Jurkat, Clone E6-1 (cell line): ENCODE results near the gene SRRM4.
A peak's percentile ranks its signal among the peaks of the same experiment; 100 is the strongest.
"Not testable (repeated sequence)": the region's sequence is repeated elsewhere in the genome, so short reads cannot be mapped to it uniquely, and the experiment has no call there.

Experiments
- DNase-seq: peaks from one replicate; pipeline ENCODE4 v3.0.0-alpha.2; 2011; ENCODE audit warnings: low read depth, low spot score
- H3K4me3 ChIP-seq: 2 replicates; pipeline ENCODE4 v1.5.1; 2011; ENCODE audit warnings: mild to moderate bottlenecking, low read length, control low read depth, moderate library complexity

Gene SRRM4

DNA sequence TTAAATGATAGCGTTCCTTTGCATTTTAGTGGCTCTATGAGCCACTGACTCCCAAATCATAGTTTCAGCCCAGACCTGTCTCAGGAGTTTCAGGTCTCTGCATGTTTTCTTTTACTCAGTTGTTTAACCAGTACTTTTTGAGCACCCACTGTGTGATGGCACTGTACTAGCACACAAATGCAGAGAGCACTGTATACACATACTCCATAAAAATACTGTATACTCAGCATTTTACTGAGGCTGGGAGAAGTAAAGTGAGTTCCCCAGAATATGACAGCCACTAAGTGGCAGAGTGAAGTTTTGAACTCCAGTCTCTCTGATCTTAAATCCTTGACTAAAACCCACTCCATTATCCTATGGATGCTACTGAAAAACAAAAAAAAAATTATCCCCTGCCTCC lies 121.4 kb downstream of the SRRM4 start:
- no peak overlapping the region for H3K4me3 ChIP-seq
- no peak for DNase-seq

DNA sequence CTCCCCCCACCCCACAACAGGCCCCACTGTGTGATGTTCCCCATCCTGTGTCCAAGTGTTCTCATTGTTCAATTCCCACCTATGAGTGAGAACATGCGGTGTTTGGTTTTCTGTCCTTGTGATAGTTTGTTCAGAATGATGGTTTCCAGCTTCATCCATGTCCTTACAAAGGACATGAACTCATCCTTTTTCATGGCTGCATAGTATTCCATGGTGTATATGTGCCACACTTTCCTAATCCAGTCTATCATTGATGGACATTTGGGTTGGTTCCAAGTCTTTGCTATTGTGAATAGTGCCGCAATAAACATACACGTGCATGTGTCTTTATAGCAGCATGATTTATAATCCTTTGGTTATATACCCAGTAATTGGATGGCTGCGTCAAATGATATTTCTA lies 123.6 kb downstream of the SRRM4 start:
- not testable (repeated sequence) for H3K4me3 ChIP-seq, DNase-seq

DNA sequence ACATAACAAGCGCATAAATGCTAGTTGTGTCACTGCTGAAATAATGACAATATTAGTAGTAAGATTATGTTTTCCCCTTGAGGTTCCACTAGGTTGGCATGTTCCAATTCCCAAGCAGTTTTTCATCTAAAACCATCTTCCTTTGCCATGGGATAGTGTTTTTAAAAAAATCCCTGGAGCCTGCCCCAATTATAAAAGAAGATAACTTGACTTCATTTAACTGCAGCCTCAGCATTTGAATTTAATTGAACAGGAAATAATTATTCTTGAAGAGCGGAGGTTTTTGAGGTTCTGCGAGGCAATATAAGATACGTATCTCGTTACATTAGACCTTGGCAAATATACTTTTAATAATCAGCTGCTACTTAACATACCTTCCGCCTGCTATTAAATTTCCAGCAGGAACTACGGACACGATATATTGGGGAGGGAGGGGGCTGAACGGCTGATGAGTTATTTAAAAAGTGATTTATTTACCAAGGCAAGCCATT lies 132.2 kb downstream of the SRRM4 start:
- no peak overlapping the region for H3K4me3 ChIP-seq
- no peak for DNase-seq

DNA sequence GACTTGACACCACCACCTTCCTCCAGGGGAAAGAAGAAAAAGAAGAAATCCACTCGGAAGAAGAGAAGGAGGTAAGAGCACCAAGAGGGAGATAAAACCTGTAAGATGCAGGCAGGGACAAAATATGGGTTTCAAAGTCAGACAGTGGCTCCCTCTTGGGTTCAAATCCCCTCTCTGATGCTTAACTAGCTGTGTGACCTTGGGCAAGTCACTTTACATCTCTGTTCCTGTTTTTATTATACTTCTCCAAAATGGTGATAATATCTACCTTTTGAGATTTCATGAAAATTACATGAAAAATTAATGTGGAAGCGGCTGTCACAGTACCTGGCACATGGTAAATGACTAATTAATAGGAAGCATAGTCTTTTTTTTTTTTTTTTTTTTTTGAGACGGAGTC lies 133.0 kb downstream of the SRRM4 start:
- DNase-seq, result no peak
- no peak overlapping the region for H3K4me3 ChIP-seq

DNA sequence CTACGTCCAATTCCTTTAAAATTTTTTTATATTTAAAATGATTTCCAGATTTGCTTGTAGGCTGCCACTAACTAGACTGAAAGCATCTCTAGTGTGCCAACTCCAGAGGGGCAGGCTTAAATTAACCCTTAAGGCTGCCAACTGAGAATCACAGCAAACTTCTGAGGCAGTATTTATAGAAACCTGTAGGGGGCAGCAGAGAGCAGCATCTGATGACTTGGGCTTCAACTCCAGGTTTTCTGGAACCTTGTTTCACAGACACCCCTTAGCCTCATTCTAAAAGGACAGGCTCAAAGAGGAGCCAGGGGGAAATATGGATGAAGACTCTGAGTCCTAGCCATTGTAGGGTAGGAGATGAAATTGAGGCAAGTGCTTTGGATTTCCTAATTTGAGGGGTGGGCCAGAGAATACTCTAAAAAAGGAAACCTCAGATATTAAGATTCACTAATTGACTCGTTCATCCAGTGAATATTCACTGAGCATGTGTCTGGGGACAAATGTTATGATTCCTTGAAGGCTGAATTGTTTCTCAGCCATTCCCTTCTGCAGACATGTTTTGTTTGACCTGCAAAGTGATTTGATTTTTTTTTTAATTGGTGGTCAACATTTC lies 134.1 kb downstream of the SRRM4 start:
- DNase-seq, result peak; percentile 38
- no peak overlapping the region for H3K4me3 ChIP-seq

DNA sequence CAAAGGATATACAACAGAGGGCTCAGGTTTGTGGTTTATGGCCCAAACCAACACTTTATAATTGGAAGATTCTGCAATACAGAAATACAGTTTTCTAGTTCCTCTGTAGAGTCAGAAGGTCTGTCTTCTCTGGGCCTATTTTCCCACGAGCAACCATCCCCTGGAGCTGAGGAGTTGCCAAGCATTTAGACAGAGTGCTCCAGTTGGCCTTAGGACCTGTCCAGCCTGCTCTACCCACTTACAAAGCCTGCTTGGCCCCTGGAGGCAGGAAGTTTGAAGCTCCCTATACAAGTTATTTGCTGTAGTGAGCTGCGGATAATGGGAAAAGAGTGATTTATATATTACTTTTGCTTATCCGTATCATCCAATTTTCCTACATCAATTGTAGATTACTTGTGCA lies 136.6 kb downstream of the SRRM4 start:
- DNase-seq, result no peak
- H3K4me3 ChIP-seq, result no peak overlapping the region

DNA sequence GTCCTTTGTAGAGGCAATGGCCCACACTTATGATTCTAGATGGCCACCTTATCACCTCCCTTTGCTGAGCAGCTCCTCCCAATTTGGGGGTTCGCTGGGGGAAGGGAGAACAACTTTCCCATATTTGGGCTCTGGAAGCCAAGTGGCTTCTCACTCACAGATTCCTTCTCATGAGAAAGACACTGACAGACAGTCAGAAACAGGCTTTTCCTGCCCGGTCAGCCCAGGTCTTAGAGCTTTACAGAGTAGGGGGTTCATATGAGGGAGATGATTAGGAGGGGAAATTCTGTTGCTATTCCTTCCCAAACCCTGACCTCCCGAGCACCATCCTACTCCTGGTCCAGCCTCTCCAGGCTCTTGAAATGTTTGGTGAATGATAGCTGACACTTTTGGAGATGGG lies 137.3 kb downstream of the SRRM4 start:
- no peak overlapping the region for H3K4me3 ChIP-seq
- no peak for DNase-seq

DNA sequence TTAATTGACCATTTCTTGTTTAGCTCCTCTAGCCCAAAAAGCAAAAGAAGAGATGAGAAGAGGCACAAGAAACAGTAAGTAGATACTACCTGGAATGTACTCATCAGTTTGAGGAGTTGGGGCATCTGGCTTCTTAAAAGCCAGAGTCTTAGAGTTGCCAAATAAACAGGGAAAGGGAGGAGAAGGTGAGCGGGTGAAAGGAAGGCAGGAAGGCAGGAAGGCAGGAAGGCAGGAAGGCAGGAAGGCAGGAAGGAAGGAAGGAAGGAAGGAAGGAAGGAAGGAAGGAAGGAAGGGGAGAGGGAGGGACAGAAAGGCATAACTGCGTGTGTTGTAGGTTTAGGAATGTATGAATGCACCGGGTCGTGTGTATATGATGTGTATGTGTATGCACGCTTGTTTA lies 140.7 kb downstream of the SRRM4 start:
- H3K4me3 ChIP-seq, result no peak overlapping the region
- DNase-seq, result no peak

DNA sequence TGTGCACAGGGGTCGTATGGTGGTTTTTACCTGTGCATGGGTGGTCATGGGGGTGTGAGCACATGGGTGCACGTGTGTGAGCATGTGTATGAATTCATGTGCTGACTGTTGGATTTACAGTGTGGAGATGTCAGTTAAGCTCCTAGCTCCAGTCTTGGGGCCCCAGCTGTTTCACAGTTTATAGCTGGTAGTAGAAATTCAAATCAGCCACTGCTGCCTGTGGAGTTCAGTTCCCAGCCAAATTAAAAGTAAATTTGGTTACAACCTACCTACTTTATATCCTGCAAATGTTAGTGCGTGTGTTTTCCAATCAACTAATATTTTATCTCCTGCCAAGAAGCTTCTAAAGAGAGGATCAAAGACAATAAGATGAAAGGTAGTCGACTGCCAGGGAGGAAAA lies 141.4 kb downstream of the SRRM4 start:
- H3K4me3 ChIP-seq, result no peak overlapping the region
- no peak for DNase-seq

DNA sequence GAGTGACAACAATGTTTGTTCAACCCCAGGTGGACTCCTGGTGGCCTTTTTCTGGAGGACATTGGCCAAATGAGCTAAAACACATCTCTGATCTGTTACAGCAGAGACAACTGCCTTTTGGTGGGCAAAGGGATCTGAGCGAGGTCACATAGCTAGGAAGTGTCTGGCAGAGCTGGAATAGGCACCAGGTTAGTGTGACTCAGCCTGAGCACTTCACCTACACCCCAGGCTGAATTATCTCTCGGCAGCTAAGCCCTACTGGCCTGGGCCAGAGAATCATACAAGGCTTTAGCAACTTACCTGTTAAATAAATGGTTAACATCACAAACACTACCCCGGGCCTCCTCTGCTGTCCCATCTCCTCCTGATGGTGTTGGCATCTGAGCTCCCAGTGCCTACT lies 147.2 kb downstream of the SRRM4 start:
- DNase-seq, result no peak
- H3K4me3 ChIP-seq, result no peak overlapping the region

DNA sequence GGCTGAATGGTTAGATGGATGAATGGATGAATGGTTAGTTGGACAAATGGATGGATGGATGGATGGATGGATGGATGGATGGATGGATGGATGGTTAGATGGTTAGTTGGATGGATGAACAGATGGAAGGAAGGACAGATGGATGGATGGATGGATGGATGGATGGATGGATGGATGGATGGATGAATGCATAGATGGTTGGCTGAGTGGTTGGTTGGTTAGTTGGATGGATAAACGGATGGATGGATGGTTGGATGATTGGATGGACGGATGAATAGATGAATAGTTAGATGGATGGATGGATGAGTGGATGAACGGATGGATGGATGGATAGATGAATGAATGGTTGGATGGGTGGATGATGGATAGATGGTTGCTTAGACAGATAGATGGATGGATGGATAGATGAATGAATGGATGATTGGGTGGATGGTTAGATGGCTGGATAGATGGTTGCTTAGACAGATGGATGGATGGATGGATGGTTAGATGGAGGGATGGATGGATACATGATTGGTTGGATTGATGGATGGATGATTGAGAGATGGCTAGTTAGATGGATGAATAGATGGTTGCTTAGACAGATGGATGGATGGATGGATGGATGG lies 148.6 kb downstream of the SRRM4 start:
- no peak overlapping the region for H3K4me3 ChIP-seq
- no peak for DNase-seq

DNA sequence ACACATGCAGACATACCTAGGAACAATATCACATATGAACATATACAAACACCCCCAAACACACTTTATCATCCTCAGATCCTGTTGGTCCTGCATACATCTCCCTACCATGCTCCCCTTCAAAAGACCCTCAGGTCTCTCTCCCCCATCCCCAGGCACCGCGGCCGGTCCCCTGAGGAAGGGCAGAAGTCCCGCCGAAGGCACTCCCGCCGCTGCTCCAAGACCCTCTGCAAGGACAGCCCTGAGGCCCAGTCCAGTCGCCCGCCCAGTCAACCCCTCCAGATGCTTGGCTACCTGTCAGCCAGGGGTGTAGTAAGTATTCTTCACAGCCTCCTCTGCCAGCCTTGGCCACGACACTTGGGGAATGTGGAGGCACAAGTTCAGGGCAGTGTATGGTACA lies 149.2 kb downstream of the SRRM4 start:
- no peak overlapping the region for H3K4me3 ChIP-seq
- DNase-seq, result no peak

DNA sequence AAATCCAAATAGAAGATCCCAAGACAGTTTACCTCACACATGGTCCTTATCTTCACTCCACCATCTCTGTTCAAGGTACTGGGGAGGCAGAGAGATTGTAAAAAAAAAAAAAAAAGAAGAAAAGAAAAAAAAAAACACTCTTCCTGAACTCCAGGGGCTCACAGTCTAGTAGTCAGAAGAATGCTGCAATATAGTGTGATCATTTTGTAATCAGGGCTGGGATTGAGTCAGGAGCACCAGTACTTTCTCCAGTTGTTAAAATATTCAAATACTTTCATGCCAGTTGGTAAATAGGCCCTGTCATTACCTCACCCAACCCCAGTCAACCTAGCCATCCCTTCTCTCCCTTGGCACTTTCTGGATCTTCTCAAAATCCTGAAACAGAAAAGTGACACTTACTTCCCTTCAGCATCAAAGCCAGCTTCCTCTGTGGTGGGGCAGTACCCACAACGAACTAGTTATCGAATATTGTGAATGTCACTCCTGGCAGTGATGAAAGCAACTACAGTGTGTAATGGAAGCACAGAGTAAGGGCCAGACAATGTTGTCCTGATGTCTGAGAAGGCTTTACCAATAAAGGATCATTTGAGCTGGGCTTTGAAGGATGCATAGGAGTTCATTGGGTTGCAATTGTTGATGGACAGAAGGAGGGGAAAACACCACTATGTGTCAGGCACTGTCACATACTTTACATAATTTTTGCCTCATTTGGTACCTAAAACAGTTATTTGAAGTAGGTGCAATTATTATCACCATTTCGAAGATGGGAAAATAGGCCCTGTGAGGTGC lies 153.1 kb downstream of the SRRM4 start:
- no peak for DNase-seq
- no peak overlapping the region for H3K4me3 ChIP-seq

DNA sequence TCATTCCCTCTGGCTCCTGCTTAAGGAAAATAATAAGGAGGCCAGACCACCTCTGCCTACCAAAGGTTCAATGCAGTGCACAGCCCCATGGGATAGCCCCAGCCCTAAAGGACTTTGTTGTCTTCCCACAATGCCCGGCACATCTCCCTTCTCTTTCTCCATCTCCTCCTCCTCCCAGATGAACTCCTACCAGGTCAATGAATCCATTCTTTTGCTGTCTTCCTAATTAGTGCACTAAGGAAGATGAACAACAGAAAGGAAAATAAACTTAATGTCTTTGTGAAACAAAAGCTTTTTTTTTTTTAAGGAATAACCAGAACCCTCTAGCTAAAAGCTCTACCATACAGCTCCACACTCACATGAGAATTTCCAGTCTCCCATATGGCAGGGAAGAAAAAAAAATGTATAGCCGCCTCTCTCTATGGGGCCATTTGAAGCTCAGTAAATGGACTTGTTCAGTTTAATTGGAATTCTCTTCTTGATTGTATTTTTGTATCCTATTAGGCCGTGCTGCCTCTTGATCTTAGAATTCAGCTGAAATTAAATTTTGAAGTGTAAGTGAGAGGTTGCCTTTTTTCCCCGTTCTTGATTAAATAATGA lies 155.6 kb downstream of the SRRM4 start:
- no peak for DNase-seq
- no peak overlapping the region for H3K4me3 ChIP-seq

DNA sequence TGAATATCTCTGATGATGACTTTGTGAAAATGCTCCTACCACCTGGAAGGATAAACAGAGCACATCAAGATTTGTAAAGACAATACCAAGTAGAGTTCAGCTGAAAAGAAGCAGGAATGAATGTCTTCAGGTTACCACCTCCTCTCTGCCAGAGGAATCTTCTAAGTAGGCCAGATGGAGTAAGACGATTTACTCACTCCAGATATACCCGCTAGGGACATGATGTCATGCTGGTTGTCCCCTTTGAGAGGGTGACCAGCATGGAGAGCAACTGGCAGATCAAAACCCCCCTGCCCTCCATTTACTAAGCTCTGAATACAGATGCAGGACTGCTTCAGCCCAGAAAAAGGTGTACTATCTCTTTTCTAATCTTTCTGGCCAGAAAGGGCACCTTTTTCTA lies 158.1 kb downstream of the SRRM4 start:
- H3K4me3 ChIP-seq, result no peak overlapping the region

DNA sequence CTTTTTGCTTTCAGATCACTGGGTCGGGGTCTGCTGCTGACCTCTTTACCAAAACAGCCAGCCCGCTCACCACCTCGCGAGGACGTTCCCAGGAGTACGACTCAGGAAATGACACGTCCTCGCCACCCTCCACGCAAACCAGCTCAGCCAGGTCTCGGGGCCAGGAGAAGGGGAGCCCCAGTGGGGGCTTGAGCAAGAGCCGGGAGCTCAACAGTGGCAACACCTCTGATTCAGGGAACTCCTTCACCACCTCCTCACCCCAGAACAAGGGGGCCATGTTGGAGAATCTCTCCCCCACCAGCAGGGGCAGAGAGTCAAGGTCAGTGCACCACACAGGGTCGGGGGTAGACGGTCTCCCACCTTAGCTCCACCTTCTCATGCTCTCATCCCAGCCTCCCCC lies 164.0 kb downstream of the SRRM4 start:
- H3K4me3 ChIP-seq, result no peak overlapping the region
- DNase-seq, result no peak

More for the DNA sequence above, 158.1 kb downstream of the SRRM4 start:
- no peak for DNase-seq

DNA sequence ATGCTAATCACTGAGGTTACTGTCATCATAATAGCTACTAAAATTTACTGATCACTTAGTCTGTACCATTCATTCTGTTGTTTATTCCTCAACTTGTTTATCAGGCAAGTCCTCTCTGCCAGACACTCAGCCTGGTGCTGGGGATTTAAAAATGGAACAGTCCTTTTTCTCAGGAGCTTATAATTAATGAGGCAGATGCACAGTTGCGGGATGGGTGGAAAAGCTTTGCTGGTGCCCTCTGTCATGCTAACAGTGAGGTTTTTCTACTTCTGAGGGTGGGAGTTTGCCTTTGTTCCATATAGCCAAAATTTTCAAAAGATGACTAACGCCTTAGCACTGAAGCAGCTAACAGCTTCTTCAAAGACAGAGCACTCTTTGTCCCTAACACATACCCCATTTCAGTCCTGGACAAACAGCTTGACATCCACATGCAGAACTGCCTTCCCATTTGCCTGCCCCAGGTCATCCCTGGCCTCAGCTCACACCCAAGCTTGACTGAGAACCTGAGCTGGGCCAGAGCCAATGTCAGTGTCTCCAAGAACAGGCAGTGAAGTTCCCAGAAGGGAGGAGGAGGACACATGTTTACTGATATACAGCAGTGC lies 166.6 kb downstream of the SRRM4 start:
- no peak overlapping the region for H3K4me3 ChIP-seq
- DNase-seq, result no peak

DNA sequence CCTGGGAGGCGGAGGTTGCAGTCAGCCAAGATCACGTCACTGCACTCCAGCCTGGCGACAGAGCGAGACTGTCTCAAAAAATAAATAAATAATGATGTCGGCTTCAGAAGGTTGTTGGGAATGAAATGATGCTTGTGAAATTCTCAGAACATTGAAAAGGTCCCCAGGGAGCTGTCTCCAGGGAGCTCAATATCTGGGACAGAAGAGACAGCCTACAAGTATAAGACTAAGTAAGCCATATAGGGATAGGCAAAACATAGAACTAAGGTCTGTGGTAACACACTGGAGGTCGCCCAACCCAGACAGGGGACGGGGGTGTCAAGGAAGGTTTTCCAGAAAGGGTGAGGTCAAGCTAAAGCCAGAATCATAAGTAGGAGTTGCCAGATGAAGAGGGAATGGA lies 167.9 kb downstream of the SRRM4 start:
- H3K4me3 ChIP-seq, result no peak overlapping the region
- DNase-seq, result no peak

DNA sequence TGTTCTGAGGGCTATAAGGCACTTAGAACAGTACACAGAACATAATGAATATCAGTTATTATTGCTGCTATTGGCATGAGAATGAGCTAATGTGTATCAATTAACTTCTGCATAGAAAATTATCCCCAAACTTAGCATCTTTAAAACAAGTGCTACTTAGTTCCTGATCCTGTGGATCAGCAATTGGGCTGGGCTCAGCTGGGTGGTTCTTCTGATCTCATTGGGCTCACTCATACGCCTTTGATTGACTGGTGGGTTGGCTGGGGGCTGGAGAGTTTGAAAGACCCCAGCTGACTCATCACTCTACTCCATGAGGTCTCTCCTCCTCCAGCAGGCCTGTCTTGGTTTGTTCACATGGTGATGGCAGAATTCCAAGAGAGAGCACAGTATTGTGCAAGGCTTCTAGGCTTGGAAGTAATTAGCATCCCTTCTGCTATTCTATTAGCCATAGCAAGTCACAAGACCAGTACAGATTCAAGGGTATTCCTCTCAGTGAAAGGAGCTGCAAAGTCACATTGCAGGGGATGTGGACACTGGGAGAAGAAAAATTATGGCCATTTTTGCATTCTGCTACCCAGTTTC lies 170.2 kb downstream of the SRRM4 start:
- no peak for DNase-seq
- H3K4me3 ChIP-seq, result no peak overlapping the region
